Astrocyte of the cerebellum (primary cell): Measurements from ENCODE around the gene AKT3.

Experiments
- DNase-seq: peaks from one replicate; pipeline ENCODE4 v3.0.0-alpha.2; 2011; ENCODE audit warnings: low read depth
- H3K4me3 ChIP-seq: 2 replicates; pipeline ENCODE4 v1.5.1; 2011; ENCODE audit warnings: mild to moderate bottlenecking, low read depth, low read length, moderate library complexity
- in situ Hi-C: cut with HindIII; loops from 2 replicates; pipeline ENCODE4 v1.10.0; 2017; ENCODE audit warnings: low sequenced_read_pairs
- TF ChIP-seq, protein P1 (sequence below): IDR thresholded peaks from 2 replicates; pipeline ENCODE4 v1.5.1; 2012; ENCODE audit warnings: low read length, low read depth, moderate library complexity, mild to moderate bottlenecking; ENCODE audit errors: missing control alignments

The AKT3 gene

DNA sequence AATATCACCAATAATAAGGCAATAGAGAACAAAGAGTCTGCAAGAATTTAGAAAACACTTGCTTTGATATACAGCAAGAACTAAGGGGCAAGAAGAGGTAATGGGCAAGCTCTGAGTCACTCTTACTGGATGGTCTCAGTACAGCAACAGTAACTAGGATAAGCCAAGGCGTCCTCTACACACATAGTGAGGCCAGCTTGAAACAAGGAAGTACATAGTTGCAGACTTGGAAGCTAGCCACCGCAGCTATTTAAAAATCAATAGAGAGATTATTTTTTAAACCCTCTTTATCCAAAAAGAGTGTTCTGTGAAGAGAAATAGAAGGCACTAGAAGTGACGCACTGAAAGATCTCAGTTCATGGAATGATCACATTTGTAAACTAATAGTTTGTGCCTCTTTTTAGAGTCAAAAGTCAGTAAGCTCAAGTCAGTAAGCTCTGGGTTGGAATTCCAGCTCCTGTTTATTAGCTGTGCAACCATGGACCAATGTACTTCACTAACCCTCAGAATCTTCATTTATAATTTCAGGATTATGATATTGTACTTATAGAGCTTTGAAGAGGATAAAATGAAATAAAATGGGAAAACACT, 118.6 kb downstream of the AKT3 start:
- H3K4me3 ChIP-seq, result no peak overlapping the region
- no peak for DNase-seq
- TF ChIP-seq, protein P1, sequence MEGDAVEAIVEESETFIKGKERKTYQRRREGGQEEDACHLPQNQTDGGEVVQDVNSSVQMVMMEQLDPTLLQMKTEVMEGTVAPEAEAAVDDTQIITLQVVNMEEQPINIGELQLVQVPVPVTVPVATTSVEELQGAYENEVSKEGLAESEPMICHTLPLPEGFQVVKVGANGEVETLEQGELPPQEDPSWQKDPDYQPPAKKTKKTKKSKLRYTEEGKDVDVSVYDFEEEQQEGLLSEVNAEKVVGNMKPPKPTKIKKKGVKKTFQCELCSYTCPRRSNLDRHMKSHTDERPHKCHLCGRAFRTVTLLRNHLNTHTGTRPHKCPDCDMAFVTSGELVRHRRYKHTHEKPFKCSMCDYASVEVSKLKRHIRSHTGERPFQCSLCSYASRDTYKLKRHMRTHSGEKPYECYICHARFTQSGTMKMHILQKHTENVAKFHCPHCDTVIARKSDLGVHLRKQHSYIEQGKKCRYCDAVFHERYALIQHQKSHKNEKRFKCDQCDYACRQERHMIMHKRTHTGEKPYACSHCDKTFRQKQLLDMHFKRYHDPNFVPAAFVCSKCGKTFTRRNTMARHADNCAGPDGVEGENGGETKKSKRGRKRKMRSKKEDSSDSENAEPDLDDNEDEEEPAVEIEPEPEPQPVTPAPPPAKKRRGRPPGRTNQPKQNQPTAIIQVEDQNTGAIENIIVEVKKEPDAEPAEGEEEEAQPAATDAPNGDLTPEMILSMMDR, result no peak
- in situ Hi-C loops, result no loop called here

DNA sequence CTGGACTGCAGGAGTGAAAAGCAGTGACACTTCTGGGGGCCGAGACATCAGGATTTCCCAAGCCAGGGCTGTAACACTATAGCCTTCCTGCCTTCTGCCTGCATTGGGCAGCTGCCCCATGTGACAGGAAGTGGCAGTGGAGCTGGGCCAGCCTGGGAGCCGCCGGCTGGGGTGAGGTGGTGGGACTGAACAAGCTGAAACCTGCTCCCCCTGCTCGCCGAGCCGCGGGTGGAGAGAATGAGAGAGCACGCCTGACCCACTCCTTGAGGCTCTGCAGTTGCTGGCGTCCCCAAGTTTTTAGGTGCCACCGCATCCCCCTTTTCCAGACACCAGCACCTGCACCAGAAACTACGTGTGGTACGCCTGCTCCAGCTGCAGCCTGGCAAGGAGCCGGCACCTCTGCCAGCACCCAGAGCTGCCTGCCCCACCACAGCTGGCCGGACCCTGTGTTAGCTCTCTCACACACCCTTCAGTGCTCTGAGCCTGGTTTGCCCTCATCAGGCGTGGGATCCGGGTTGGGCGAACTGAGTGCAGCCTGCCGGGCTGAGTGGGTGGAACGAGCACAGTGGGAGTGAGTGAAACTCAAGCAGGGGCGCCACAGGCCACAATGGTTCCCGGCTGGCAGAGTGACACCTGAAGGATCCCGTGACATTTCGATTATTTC, 119.4 kb downstream of the AKT3 start:
- H3K4me3 ChIP-seq, result no peak overlapping the region
- in situ Hi-C loops, result no loop called here
- no peak for DNase-seq
- TF ChIP-seq, protein P1, result no peak

DNA sequence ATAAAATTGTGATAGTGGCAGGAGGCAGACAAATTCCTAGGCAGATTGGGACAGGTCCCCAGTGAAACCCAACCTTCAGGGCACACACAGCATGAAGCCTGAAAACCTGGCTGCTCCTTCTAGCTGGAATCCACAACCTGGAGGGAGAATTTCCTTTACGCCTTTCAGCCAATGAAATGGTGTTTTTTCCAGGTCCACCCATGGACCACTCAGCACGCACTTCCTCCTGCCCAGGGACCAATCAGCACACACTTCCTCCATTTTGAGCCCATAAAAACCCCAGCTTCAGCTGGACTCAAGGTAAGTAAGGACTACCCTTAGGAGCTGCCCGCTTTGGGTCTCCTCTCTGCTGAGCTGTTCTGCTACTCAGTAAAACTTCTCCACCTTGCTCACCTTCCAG, 120.1 kb downstream of the AKT3 start:
- TF ChIP-seq, protein P1, result no peak
- H3K4me3 ChIP-seq, result no peak overlapping the region
- DNase-seq, result no peak
- in situ Hi-C loops, result no loop called here

DNA sequence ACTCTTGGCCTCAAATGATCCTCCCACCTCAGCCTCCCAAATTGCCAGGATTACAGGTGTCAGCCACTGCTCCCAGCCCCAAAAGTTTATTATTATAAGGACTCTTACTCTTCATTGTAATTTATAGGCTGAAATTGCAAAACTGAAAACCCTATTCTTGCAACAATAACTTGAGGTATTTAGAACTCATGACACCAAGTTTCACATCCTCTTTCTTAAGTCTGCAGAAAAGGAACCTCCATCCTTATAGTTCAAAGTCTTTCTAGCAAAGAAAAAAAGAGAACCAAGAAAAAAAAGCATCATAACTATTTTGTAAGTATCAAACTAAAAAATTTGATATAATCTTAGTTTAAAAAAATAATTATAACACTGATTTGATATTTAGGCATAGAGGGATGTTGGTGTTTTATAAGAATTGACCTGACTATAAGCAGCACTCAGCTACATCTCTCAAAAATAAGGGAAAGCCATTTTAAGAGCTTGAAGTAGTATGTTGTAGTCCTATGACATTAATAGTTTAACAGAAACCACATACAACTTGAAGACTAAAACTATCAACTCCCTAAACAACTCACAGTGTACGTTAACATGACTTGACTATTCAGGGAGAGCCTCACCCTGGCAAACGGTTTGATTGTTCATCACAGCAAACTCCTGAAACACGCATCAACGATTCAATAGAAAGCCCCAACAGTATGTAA, 122.4 kb downstream of the AKT3 start:
- in situ Hi-C loops, result no loop called here
- TF ChIP-seq, protein P1, result no peak
- DNase-seq, result no peak
- H3K4me3 ChIP-seq, result no peak overlapping the region

DNA sequence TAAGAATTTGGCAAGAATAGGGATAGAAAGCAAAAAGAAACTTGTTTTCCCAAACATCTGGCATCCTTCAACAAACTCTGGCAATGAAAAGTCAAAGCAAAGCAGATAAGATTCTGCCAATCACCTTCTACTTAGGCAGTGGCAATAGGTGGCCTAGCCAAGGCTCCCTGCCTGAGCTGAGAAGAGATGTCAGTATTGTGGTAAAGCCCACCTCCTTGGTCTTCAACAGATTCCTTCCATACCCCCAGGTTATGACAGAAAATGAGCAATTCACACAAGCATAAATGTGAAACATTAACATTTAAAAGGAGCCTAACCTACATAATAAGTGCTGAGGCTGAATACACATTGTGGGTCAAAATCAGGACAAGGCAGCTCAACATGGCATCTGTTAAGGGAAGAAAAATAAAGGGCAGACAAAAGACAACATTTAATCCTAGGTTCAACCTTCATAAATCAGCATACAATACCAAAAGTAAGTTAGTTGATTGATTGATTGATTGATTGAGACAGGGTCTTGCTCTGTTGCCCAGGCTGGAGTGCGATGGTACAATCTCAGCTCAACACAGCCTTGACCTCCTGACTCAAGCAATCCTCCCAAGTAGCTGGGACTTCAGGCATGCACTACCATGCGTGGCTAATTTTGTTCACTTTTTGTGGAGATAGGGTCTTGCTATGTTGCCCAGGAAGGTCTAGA, 123.1 kb downstream of the AKT3 start:
- DNase-seq, result no peak
- TF ChIP-seq, protein P1, result no peak
- in situ Hi-C loops, result no loop called here
- no peak overlapping the region for H3K4me3 ChIP-seq

DNA sequence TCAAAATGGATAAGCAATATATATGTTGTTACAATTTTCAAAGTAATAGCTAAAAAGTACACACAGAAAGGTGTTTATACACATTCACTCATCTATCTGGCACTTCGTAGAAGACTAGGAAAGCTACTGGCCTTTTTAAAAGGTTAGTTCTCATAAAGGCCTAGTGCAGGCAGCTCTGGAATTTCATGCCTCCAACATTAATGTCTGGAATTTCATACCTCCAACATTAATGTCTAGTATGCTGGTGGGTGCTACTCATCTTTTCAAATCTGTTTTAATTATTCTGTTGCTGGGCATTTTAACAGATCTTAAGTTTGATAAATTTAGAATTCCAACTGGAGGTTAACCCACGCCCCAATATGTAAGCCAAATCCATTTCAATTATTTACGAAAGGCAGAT, 124.2 kb downstream of the AKT3 start:
- H3K4me3 ChIP-seq, result no peak overlapping the region
- in situ Hi-C loops, result no loop called here
- no peak for DNase-seq
- TF ChIP-seq, protein P1, result no peak
